Ovary (tissue), 3 donors: ENCODE data around the gene ERF.

ENCODE experiments used
- EP300 ChIP-seq: sonication (generic); formaldehyde crosslinking; IDR thresholded peaks from one replicate; pipeline ENCODE4 v1.6.1; 2017; ENCODE audit warnings: antibody characterized with exemption
- POLR2A ChIP-seq: fragments of 450-650 bp; IDR thresholded peaks from one replicate; pipeline ENCODE4 v1.6.1; 2017; ENCODE audit warnings: antibody characterized with exemption, mild to moderate bottlenecking, moderate library complexity
- TF ChIP-seq, protein P1 (sequence below), 3 donors: fragments of 450-650 bp in 2 of 3; fragments of 200-600 bp in 1 of 3; IDR thresholded peaks; one replicate each; pipeline versions ENCODE4 v1.5.1 to v1.8.0; 2016 to 2022; ENCODE audit warnings: antibody characterized with exemption in 3 of 3, mild to moderate bottlenecking in 1 of 3
- donor health status: DM: no; HTN: no; CAD: no.

GRCh38 chr19:42254089-42254849 lies 659 bp downstream of the ERF start:
- TF ChIP-seq EP300 (no peak), POLR2A (no peak)
- TF ChIP-seq, protein P1, sequence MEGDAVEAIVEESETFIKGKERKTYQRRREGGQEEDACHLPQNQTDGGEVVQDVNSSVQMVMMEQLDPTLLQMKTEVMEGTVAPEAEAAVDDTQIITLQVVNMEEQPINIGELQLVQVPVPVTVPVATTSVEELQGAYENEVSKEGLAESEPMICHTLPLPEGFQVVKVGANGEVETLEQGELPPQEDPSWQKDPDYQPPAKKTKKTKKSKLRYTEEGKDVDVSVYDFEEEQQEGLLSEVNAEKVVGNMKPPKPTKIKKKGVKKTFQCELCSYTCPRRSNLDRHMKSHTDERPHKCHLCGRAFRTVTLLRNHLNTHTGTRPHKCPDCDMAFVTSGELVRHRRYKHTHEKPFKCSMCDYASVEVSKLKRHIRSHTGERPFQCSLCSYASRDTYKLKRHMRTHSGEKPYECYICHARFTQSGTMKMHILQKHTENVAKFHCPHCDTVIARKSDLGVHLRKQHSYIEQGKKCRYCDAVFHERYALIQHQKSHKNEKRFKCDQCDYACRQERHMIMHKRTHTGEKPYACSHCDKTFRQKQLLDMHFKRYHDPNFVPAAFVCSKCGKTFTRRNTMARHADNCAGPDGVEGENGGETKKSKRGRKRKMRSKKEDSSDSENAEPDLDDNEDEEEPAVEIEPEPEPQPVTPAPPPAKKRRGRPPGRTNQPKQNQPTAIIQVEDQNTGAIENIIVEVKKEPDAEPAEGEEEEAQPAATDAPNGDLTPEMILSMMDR (IDR thresholded peaks at IDR 0.05): peak in 1 of 3 donors; percentile 12
